Fibroblast of villous mesenchyme (primary cell): Measurements from ENCODE around the gene PLXNC1. TPM values are rescaled to one million over a fixed set of nuclear protein-coding genes. Genes with fewer than 3 reads are reported as not detected.

Source experiments
- DNase-seq: peaks from one replicate; pipeline ENCODE4 v3.0.0-alpha.2; 2010; ENCODE audit warnings: low read depth
- H3K4me3 ChIP-seq: 2 replicates; pipeline ENCODE4 v1.5.1; 2011; ENCODE audit warnings: low read depth, mild to moderate bottlenecking, low read length
- total RNA-seq: library from RNA; depleted of rRNA; stranded (reverse); fragments of >200 nt; gene quantifications from 2 replicates; pipeline ENCODE4 v1.2.3, GENCODE V29; 2012
- TF ChIP-seq, protein P1 (sequence below): IDR thresholded peaks from 2 replicates; pipeline ENCODE4 v1.5.1; 2012; ENCODE audit warnings: low read depth, mild to moderate bottlenecking, low read length; ENCODE audit not compliant: insufficient read depth

Gene PLXNC1
- total RNA-seq, 1 donor: 0.86 TPM

DNA sequence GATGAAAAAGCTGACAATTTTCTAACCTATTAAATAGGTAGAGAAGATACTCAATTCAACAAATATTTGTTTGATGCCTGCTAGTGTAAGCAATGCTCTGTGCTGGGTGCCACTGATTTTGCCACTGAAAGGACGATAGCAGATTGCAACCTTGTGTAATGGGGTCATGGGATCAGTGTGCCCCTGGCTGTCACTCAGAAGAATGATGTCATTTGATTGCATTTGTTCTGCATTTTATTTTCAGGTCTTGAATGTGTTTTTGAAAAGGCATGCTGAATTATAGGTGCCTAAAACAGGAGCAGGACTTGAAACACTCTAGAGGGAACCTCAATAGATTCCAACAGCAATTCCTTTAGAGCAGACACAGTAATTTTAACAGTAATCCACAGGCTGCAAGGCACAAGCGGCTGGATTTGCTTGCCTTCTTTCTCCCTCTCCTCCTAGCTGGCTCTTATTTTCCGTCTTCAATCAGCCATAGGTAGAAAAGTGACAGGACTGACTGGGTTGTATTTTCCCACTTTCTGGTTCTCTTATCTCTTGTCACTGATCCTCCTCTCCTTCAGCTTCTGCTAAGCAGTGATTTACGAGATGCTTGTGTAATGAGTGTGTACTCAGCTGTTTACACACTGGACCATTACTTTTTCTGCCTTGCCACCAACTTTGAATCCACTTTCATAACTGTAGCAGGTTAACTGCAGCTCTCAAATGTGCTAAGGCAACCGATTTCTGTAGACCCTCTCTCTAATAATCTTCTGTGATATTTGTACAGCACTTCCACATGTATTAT lies 4.1 kb downstream of the PLXNC1 start:
- H3K4me3 ChIP-seq: no peak overlapping the region
- TF ChIP-seq, protein P1, sequence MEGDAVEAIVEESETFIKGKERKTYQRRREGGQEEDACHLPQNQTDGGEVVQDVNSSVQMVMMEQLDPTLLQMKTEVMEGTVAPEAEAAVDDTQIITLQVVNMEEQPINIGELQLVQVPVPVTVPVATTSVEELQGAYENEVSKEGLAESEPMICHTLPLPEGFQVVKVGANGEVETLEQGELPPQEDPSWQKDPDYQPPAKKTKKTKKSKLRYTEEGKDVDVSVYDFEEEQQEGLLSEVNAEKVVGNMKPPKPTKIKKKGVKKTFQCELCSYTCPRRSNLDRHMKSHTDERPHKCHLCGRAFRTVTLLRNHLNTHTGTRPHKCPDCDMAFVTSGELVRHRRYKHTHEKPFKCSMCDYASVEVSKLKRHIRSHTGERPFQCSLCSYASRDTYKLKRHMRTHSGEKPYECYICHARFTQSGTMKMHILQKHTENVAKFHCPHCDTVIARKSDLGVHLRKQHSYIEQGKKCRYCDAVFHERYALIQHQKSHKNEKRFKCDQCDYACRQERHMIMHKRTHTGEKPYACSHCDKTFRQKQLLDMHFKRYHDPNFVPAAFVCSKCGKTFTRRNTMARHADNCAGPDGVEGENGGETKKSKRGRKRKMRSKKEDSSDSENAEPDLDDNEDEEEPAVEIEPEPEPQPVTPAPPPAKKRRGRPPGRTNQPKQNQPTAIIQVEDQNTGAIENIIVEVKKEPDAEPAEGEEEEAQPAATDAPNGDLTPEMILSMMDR: no peak
- DNase-seq: no peak

DNA sequence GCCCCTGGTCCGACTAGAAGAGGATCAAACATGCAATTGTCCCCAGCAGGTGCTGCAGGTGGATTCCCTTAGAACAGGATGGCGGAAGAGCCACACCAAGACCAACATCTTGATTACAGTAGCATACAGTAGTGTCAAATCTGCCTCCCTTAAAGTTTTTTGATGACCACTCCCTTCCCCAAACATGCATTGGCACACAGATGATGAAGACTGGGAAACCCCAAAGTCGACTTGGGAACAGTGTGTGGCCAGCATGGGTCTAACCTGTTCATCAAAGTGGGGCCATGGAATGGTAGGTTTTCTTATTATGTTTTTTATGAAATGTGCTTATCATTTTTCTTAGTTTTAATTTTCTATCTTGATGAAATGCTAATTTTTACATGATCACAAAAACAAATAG lies 8.8 kb downstream of the PLXNC1 start:
- DNase-seq: no peak
- H3K4me3 ChIP-seq: no peak overlapping the region
- TF ChIP-seq, protein P1: no peak

DNA sequence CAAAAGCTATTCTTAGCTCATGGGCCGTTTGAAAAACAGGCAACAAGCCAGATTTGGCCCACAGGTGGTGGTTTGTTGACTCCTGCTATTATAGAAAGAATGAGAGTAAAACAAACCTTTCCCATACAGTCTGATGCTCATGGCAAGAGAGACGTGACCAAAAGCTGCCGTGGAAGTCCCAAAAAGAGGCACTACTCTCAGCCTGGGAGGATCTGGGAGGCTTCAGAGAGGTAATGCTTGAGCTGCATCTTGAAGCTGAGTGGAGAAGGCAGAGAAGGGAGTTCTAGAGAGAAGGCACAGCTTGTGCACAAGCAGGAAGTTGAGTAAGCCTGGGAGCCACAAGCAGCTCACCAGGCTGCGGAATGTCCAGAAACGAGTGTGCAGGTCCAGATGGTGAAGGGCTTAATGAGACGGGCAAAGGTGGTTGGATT lies 9.6 kb downstream of the PLXNC1 start:
- TF ChIP-seq, protein P1: no peak
- no peak for DNase-seq
- no peak overlapping the region for H3K4me3 ChIP-seq

DNA sequence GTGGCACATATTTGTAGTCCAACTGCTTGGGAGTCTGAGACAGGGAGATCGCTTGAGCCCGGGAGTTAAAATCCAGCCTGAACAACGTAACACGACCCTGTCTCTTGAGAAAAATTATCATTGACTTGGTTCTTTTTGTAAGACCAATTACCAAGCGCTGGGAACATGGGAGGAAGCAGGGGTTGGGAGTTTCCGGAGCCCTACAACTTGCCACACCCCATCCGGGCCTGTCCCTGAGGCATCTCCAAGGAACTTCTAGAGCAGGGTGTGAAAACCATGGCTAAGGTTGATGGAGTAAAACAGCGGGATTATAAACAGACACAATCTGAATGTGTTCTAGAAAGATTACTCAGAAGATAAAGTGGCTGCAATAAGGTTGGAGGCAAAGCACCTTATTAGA lies 10.3 kb downstream of the PLXNC1 start:
- no peak for DNase-seq
- H3K4me3 ChIP-seq: no peak overlapping the region
- TF ChIP-seq, protein P1: no peak

DNA sequence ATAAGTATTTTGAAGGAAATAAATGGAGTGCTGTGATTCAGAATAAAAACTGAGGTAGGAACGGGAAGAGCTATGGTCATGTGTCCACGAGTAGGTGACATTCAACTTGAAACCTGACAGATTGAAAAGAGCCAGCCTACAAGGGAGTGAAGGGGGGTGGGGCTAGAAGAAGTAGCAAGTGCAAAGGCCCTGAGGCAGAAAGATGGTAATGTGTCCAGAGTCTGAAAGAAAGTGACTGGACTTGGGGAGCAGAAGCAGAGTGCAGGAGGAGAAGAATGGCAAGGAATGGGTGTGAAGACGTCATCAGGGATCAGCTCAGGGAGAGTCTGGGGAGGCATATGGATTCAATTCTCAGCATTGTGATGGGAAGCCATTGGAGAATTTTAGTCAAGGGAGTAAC lies 13.7 kb downstream of the PLXNC1 start:
- TF ChIP-seq, protein P1: no peak
- DNase-seq: no peak
- no peak overlapping the region for H3K4me3 ChIP-seq

DNA sequence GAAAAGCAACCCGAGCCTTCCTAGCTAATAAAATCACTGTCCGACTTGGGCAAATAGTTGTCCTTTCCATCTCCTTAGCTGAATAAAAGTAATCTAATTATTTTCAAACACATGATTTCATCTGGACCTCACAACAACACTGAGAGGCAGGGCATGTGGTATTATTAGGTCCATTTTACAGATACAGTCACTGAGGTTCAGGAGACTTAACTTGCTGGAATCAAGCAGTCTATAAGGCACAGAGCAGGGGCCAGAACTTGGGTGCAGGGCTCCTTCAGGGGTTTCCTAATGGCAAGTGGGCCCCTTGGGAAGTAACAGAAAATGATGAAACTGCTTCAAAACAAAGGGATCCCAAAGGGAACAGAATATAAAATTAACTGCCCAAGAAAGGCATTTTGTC lies 15.5 kb downstream of the PLXNC1 start:
- TF ChIP-seq, protein P1: no peak
- H3K4me3 ChIP-seq: no peak overlapping the region
- DNase-seq: no peak

DNA sequence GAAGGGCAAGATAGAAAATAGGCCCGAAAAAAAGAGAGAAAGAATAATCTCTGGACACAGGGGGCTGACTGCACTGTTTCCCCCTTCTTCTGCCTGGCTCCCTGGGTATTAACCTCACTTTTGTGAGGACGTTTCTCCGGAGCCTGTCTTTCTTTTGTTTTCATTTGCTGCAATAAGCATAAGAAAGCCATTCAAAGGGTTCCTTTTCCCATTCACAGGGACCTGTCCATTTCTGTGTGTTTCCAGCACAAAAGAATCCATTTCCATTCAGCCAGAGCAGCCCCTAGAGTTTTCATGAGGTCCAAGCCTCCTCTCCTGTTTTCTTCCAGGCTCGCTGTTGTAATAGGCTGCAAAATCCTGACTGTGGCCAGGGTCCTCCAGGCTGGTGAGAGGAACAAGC lies 16.8 kb downstream of the PLXNC1 start:
- TF ChIP-seq, protein P1: no peak
- no peak overlapping the region for H3K4me3 ChIP-seq
- DNase-seq: no peak
